Measurements from ENCODE around the gene ATRNL1.

The ATRNL1 gene

DNA sequence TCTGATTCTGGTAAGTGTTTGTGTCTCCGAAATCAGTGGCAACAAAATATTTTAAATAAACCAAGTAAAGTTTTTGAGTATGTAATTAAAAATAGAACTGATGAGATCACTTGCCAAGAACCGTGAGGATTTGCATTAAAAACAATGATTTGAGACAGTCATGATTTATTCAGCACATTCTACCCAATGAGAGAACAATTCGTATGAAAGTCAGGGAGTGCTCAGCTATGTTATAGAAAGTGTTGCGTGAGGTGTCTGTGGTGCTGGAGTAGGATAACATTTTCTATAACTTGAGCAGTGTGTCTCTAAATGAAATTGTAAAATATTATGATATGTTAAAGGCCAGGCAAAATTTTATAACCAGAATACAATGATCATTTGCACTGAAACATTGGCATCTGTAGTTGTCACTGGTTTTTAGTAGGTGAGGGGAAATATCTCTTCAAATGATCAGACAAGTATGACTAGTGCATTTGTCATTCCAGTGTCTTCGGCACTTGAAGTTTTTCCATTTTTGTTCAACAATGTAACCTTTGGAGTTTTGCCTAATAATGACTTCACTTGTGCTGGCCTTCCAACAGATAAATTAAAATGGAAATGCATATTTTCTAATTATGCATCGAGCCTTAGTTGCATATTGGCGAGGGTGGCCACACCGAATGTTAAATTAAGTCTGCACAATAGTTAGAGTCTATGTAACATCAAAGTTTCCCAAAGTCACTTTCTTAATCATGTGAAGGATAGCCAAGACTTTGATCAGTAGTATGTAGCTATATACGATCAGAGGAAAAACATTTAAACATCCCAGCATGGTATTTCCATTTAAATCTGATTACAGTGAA lies 844.0 kb downstream of the ATRNL1 start:
- no peak for FAIRE-seq
- no peak for DNase-seq (ENCODE audit: insufficient read length, low spot score)

DNA sequence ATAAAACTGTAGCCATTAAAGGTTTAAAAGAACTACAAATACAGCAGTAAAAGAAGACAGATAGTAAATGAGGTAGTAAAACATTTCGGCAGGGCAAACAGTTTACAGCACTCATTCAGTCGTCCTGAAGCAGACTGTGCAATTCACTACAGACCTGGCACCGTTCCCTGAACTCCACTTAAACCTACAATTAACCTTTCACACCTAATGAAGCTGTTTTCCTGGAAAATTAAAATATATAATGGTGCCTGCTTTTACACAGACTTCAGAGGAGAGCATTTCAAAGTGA lies 844.5 kb downstream of the ATRNL1 start:
- DNase-seq (ENCODE audit: insufficient read length, low spot score), result no peak

DNA sequence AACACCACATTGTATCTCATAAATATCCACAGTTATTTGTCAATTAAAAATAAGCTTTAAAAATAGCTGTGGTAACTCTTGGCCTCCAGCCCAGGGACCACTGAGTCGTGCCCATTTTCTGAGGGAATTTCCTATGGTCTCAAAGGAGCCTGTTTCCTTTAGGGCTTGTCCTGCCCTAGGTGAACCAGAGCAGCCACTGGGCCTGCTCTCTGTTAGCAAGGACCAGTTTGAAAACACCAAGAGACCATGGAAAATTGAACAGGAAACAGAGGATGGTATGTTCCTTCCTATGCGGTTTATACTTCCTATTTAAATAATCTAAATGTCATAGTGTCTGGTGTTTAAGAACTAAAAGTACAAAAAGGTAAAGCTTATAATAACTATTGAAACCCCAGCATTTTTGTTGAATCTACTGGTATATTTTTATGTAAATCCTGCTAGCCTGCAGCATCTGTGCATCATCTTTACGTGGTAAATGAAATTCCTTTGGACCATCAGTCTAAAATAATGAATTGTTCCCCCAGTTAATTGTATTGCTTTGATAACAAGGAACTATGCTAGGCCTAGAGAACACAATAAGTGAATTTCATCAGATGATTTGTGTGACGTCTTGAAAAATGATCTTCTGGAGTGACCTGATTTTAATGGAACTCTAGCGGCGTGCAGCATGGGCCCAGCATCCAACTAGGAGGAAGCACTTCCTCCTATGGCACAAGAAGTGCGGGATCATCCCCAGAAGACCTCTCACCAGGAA lies 846.1 kb downstream of the ATRNL1 start:
- FAIRE-seq (no peak), DNase-seq (ENCODE audit: insufficient read length, low spot score) (no peak)

More for the DNA sequence above, 844.5 kb downstream of the ATRNL1 start:
- FAIRE-seq, result no peak

DNA sequence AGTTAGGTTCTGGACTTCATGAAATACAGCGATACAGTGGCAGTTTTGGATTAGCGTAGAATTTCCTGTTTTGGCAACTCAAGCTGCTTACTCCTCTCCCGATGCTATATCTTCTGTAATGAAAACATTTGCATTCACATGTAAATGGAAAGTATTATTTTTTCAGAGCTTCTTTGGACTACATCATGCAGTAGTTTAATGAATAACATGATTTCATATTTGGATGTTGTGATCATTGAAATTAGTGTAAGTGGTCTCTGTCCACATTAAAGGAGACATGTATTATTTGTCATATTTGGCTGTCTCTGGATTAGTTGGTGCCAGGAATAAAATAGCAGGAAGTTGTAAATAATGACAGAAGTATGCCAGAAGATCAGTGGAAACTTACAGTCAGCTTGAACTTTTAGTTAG lies 848.2 kb downstream of the ATRNL1 start:
- FAIRE-seq, result no peak
- no peak for DNase-seq (ENCODE audit: insufficient read length, low spot score)

DNA sequence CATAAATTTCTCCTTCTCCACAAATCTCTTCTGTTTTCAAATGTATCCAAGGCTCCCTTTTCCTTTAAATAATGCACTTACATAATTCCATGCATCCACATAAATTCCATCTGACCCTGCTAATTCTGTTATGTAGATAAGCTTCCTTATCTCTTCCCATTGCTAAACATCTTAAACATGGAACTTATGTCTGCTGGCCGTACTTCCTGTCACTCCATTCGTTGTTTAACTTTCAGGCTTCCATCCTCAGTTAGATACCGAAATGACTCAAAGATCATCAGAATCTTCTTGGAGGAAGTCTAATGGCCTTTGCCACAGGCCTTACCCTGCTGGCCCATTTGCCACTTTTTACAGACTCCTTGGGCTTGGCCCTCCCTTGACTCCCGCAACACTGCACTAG lies 848.9 kb downstream of the ATRNL1 start:
- no peak for FAIRE-seq
- no peak for DNase-seq (ENCODE audit: insufficient read length, low spot score)

DNA sequence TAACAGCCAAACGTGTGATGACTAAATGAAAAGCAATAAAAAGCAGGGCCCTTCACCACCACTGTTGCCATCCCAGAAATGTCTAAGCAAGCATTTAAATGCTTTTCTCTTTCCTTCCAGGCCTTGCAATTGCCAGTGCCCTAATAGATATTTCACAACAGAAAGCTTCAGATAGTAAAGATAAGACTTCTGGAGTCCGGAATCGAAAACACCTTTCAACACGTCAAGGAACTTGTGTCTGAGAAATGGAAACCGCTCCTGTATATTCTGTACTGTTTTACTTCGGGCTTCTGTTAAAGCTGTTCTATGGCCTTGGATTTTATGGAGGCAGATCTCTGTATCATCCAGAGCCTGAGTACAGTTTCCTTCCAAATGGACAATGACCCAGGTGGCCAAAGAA lies 851.4 kb downstream of the ATRNL1 start:
- FAIRE-seq, result no peak
- no peak for DNase-seq (ENCODE audit: insufficient read length, low spot score)

DNA sequence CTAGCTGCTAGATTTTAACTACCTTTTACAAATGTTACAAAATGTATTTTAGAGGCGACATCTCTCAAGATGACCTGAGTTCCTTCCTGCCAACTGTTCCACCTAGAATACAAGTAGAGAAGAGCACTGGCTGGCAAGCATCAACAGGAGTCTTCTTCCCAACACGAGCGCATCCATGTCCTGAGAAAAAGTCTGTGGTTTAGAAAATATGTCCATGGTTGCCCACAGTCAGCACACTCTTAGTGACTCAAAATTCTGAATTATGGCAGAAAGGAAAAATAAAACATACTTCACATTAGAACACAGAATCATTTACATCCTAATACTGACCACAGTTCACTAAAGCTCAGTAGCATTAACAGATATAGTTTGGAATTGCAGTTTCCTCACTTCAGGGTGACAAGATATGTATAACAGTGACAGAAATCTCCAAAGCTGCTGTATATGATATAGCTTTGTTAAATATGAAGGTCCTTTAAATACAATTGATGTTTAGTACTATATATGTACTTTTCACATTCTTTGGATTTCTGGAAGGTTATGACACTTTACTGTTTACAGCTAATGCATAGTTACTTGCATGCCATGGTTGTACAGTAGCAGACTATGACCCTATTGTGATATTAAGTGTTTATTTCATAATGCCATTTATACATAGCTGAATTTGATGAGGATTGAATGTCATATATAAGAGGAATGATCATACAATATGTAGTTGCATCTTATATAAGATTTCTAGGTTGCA lies 852.7 kb downstream of the ATRNL1 start:
- FAIRE-seq, result no peak
- DNase-seq (ENCODE audit: insufficient read length, low spot score), result no peak

DNA sequence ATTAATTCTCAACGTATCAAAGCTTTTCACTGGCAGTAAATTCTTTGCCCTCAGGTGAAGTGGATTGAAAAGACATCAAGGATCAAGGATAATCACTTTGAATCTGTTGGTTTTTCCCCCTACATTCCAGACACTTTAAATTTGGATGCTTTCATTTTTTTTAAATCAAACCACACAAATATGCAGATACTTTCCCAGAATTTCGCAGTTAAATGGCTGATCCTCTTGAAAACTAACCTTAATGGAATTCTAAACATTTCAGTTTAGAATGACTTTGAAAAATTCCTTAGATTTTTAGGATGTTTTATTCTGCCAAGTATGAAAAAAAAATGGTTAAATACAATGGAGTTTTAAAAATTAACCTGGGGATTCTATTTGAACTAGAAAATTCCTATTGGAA lies 853.9 kb downstream of the ATRNL1 start:
- DNase-seq (ENCODE audit: insufficient read length, low spot score) (no peak), FAIRE-seq (no peak)

DNA sequence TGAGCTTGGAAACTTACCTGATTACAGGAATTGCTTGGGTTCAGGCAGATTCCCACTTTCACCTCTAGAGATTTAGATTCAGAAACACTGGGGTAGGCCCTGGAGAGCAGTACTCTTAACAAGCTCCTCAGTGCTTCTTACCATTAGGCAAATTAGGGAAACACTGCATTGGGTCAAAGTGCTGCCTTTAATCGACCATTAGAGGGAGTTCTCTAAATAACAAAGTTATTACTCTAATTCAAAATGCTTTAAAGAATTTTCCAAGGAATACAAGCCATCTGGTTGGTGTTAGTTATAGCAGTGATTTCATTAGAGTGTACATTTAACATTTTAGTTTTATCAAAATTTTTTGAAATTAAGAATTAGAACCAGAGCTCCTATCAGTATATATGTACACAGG lies 855.3 kb downstream of the ATRNL1 start:
- DNase-seq (ENCODE audit: insufficient read length, low spot score), result no peak
- no peak for FAIRE-seq

DNA sequence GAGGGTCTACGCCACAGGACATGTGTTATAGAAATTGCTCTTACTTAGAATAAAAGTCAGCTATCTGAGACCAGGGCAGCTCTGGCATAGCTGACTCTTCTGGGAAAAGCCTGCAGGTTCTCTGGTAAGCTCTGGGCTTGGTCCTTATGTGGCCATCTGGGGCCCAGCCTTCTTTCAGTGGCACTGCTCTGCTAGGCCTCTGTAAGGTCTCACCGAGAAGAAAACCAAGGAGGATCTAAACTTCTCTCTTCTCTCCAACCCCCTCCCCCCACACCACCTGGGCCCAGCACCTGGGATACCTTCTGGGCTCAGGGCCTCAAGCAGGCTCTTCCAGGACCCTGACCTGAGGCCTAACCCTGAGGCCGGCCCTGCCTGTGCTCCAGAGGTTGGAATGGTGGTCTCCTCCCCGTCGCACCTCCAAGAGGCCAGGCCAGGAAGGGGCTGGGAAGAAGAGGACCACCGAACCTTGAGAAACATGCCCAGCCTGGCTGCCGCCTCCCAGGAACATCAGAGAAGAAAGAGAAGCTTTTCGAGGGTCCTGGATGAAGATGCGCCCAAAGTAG lies 856.2 kb downstream of the ATRNL1 start:
- FAIRE-seq (no peak), DNase-seq (ENCODE audit: insufficient read length, low spot score) (no peak)

DNA sequence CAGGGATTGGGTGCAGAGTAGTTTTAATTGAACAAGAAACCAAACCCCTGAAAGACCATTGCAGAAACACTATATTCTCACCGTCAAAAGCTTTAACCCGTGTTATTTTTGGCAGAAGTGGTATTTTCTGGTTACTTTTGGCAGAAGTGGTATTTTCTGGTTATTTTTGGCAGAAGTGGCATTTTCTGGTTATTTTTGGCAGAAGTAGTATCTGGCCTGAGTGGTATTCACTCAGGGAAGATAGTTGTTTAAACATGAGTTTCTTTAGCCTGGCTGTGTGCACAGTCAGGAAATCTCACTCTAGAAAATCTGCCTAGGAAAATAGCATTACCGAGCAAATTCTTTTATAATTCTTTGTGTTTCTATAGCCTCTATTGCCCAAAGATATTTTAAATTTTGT lies 857.2 kb downstream of the ATRNL1 start:
- no peak for DNase-seq (ENCODE audit: insufficient read length, low spot score)
- no peak for FAIRE-seq

DNA sequence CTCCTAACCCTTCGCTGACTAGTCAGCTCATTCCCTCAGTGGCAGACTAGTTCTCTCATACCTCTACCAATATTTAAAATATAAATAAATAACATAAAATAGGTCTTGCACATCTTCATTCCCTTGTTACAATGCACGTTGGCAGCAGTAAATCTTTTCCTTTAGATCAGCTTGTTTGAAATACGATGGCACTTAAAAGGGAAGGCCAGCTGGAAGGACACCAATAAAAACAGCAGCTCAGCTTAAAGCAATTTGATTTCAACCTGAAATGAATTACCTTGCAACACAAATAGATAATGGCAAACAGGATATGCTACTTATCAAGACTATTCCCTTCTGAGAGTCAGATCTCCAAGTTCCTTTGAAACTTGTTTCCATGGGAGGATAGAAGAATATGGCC lies 858.1 kb downstream of the ATRNL1 start:
- DNase-seq (ENCODE audit: insufficient read length, low spot score) (no peak), FAIRE-seq (no peak)

DNA sequence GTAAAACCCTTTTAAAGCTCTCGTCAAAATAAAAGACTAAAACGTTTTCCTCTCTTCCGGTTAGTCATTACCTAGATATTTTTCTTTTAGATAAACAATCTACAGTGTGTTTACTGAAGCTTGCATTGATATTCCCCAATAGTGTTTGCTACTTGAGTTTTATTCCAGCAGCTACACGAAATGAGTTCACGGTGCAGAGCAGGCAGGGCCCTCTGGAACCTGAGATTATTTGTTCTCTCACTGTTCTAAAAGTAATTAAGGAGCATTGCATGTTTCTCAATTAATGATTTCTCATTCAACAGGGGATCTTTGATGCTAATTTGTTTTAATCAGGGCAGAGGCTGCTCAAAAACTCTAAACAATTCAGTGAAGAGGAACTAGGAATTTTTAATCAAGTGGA lies 860.1 kb downstream of the ATRNL1 start:
- DNase-seq (ENCODE audit: insufficient read length, low spot score) (no peak), FAIRE-seq (no peak)

DNA sequence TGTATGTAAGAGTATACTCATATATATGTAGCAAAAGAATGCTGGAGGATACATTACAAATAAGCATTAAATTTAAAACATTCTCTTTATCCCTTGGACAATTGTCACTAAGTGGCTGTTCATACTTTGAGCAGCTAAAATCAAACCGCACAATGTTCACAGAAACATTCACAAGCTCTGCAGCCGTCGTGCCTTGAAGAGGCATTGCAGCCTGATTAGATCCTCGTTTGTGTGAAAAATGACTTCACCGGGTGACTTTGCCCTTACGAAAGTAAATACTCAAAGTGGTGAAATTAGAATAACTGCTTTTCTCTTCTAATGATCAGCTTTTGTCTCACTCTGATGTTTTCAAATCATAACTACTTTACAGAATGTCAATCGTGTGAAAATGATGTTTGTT lies 860.8 kb downstream of the ATRNL1 start:
- DNase-seq (ENCODE audit: insufficient read length, low spot score) (no peak), FAIRE-seq (no peak)

DNA sequence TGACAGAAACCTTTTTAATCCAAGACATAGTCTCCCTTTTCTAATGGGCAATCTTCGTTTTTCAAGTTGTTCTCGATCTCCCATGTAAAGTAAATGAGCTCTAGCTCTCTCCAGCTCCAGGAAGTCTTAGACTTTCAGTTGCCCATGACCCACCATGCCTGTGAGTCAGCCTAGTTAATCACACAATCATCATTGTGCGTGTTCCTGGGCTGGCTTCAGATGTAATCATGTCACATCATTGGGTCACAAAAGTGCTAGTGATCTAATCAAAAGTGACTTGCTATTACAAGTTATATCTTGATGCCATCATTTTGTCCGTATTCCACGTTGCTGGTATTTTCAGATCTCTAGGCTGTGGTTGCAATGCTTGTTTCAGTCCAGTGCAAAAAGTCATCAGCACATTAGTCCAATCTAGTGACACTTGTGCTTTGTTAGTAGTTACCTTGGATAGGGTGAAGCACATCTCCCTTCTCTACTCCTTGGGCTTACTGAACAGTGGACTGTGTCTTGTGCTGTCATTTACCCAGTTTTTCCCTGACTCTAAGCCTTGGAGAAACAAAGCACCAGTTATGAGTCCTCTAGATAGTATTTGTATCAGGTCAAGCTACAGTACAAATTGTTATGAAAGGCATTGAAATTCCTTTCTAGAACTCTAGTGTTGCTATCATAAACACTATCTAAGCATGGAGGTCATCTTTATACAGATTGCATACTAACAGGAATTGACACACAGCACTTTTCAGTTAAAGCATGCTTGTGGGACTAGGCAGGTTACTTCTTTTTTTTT lies 863.3 kb downstream of the ATRNL1 start:
- DNase-seq (ENCODE audit: insufficient read length, low spot score) (no peak), FAIRE-seq (no peak)

DNA sequence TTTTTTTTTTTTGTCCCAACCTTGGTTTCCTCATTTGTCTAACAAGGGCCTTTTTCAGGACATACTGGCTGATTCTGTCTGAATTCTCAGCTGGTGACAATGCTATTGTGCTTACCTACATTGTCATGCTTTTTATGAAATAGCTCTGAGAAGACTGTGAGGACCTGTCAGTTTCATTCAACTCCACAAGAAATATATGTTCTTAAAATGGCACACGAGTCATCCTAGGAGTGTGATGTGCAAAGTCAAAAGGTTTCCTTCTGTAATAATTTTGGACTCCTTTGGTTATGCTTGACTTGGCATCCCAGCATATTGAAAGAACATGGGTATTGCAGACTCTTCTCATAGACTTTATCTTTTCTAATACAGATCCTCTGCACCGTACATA lies 863.8 kb downstream of the ATRNL1 start:
- FAIRE-seq, result no peak
- DNase-seq (ENCODE audit: insufficient read length, low spot score), result no peak

DNA sequence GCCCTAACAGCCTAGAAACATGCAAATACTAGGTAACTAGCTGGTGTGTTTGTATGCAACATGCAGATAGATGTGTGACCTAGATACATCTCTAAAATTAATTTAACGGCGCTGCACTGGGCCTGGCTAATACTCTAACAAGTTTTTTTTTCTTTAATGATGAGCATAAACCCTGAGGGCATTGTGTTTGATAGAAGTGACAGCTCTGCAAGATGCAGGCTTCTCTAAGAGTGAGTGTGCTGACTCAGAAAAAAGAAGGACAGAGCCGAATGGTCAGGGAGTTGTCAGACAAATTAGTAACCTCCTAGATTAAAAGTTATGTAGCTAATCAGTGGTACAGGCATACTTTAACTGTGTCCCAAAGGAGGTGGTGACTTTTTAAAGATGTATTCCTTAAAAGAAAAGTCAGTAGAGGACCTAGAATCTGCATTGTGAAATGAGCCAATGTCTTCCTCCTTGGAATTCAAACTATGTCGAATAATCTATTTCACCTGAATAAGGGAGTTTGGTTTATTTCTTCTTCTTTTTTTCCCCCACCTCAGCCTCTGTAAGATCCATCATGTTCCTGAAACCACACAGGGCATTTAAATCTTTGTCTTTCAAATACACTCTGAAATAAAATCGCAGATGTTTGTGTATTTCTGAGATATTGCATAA lies 864.7 kb downstream of the ATRNL1 start:
- DNase-seq (ENCODE audit: insufficient read length, low spot score), result no peak

DNA sequence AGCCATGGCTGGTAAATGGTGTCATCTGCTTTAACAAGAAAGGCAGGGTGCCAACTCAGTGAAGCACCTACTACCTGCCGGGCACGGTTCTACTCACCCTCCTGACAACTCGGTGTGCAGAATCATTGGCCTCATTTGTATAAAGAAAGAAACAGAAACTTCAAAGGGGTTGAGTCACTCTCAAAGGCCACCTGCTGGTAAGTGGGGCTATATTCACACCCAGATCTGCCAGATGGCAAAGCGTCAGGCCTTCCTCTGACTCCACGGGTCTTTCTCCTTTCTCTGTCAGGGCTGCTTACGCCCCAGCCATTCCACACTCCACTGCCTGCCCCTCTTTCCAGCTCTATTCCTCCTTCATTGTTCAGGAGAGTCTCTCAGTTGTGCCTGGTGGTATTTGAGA lies 870.7 kb downstream of the ATRNL1 start:
- DNase-seq (ENCODE audit: insufficient read length, low spot score) (no peak), FAIRE-seq (no peak)

More for the DNA sequence above, 864.7 kb downstream of the ATRNL1 start:
- FAIRE-seq, result no peak

DNA sequence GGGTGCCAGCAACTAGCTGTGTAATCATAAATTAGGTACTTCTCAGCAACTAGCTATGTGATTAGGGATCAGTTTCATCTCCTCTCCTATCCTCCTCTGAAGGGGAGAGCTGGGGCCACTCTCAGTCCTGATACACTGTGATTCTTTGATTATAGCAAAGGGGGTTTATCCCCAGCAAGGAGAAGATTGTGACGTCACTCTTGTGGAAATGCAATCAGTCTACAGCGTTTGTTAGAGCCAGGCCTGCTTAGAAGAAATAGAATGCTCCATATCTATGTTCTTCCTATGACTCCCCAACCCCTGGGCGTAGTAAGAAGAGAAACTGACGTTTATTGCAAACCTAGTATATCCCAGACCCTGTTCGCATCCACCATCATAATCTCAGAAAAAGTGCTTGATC lies 871.7 kb downstream of the ATRNL1 start:
- FAIRE-seq, result no peak
- DNase-seq (ENCODE audit: insufficient read length, low spot score), result no peak

DNA sequence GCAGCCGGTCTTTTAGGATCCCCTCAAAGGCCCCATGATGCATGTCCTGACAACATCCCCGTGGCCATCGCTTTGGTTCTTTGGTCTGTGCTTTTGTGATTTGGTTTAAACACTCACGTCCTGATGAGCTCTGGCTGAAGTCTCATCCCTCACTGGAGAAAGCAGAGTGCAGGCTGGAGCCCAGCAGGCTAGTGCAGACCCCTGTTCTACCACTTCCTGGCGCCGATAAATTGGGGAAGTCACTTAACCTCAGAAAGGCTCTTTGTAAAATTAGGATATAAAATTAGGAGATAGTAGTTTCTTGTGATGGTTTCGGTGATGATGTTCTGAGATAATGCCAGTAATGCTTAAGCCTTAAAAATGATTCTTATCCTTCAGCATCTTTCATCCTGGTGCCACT lies 872.2 kb downstream of the ATRNL1 start:
- no peak for FAIRE-seq
- DNase-seq (ENCODE audit: insufficient read length, low spot score), result no peak

Measured in HTR-8/SVneo (cell line).